ENCODE results near the gene KIRREL2.

KIRREL2 gene

GRCh38 chr19:35860436-35860817 is 3.7 kb downstream of the KIRREL2 start:
- H3K4me3 ChIP-seq (ENCODE audit: low read depth in 1 of 2, low read length in 1 of 2): no peak overlapping the region
- peaks cover 3 to 4% of the 10 kb centered on the region in 2 experiments for H3K4me1 ChIP-seq (ENCODE audit: control insufficient read depth in 1 of 2, insufficient read depth in 1 of 2, low read depth in 1 of 2, low read length in 1 of 2)
- H3K27ac ChIP-seq: no peak overlapping the region
- H3K36me3 ChIP-seq: no peaks in the 10 kb centered on the region
- no peaks in the 10 kb centered on the region for H3K9me3 ChIP-seq
- TF ChIP-seq CTCF (IDR thresholded peaks at IDR 0.05): no peak
- H3K27me3 ChIP-seq: peaks cover 100% of the 10 kb centered on the region

GRCh38 chr19:35860818-35861639 is 4.3 kb downstream of the KIRREL2 start:
- Histone ChIP-seq H3K4me3 (ENCODE audit: low read depth in 1 of 2, low read length in 1 of 2) (no peak overlapping the region), H3K27ac (no peak overlapping the region), H3K9me3 (no peaks in the 10 kb centered on the region), H3K36me3 (no peaks in the 10 kb centered on the region), H3K4me1 (ENCODE audit: control insufficient read depth in 1 of 2, insufficient read depth in 1 of 2, low read depth in 1 of 2, low read length in 1 of 2) (peaks cover 3 to 4% of the 10 kb centered on the region in 2 experiments), H3K27me3 (peaks cover 100% of the 10 kb centered on the region)
- no peak for TF ChIP-seq CTCF (IDR thresholded peaks at IDR 0.05)

GRCh38 chr19:35861640-35862160 is 5.0 kb downstream of the KIRREL2 start:
- H3K36me3 ChIP-seq: no peaks in the 10 kb centered on the region
- peaks cover 100% of the 10 kb centered on the region for H3K27me3 ChIP-seq
- peaks cover 1 to 3% of the 10 kb centered on the region in 2 experiments for H3K4me1 ChIP-seq (ENCODE audit: control insufficient read depth in 1 of 2, insufficient read depth in 1 of 2, low read depth in 1 of 2, low read length in 1 of 2)
- H3K4me3 ChIP-seq (ENCODE audit: low read depth in 1 of 2, low read length in 1 of 2): no peak overlapping the region
- H3K9me3 ChIP-seq: no peaks in the 10 kb centered on the region
- no peak for TF ChIP-seq CTCF (IDR thresholded peaks at IDR 0.05)
- no peak overlapping the region for H3K27ac ChIP-seq

- Histone ChIP-seq H3K4me1 (ENCODE audit: control insufficient read depth in 1 of 2, insufficient read depth in 1 of 2, low read depth in 1 of 2, low read length in 1 of 2) (no peaks in the 10 kb centered on the region), H3K27me3 (peaks cover 100% of the 10 kb centered on the region), H3K36me3 (no peaks in the 10 kb centered on the region), H3K9me3 (no peaks in the 10 kb centered on the region), H3K27ac (no peak overlapping the region), H3K4me3 (ENCODE audit: low read depth in 1 of 2, low read length in 1 of 2) (no peak overlapping the region)
- no peak for TF ChIP-seq CTCF (IDR thresholded peaks at IDR 0.05)
Observed at GRCh38 chr19:35862528-35862927, 5.8 kb downstream of the KIRREL2 start.

GRCh38 chr19:35863018-35863417 is 6.3 kb downstream of the KIRREL2 start:
- no peaks in the 10 kb centered on the region for H3K9me3 ChIP-seq
- peaks cover 100% of the 10 kb centered on the region for H3K27me3 ChIP-seq
- no peak for TF ChIP-seq CTCF (IDR thresholded peaks at IDR 0.05)
- no peaks in the 10 kb centered on the region for H3K4me1 ChIP-seq (ENCODE audit: control insufficient read depth in 1 of 2, insufficient read depth in 1 of 2, low read depth in 1 of 2, low read length in 1 of 2)
- no peak overlapping the region for H3K27ac ChIP-seq
- no peak overlapping the region for H3K4me3 ChIP-seq (ENCODE audit: low read depth in 1 of 2, low read length in 1 of 2)
- no peaks in the 10 kb centered on the region for H3K36me3 ChIP-seq

Measured in neutrophil (primary cell).